H1 (cell line): ENCODE measurements around the gene NLK. TPM values are rescaled to one million over a fixed set of nuclear protein-coding genes. Genes with fewer than 3 reads are reported as not detected.

Experiments
- CHD1 ChIP-seq: IDR thresholded peaks from 2 replicates; pipeline ENCODE4 v1.6.1; 2012; ENCODE audit warnings: low read depth, low read length, improper control_type of control experiment
- EZH2 ChIP-seq: fragments of 200-600 bp; sonication (generic); IDR thresholded peaks from 2 replicates; pipeline ENCODE4 v1.7.1; 2012; ENCODE audit warnings: low read depth, mild to moderate bottlenecking, moderate library complexity, low read length, inconsistent platforms; ENCODE audit not compliant: severe bottlenecking
- MAFK ChIP-seq: IDR thresholded peaks from 2 replicates; pipeline ENCODE4 v1.6.1; 2012; ENCODE audit warnings: low read depth, mild to moderate bottlenecking, improper control_type of control experiment, low read length
- SP1 ChIP-seq: IDR thresholded peaks from 2 replicates; pipeline ENCODE4 v1.6.1; 2011; ENCODE audit warnings: low read depth, low read length
- polyA plus RNA-seq, 7 experiments: library from polyadenylated mRNA; depleted of rRNA in 3 of 7; stranded (reverse) in 5 of 7; unstranded in 2 of 7; fragments of >200 nt in 5 of 7; fragments of 200-250 nt in 2 of 7; gene quantifications; 1 replicate in 5 of 7; 2 replicates in 1 of 7; 4 replicates in 1 of 7; pipeline versions ENCODE4 v1.2.1 to v1.2.3, GENCODE V29; 2011 to 2013; ENCODE audit warnings: missing spikeins in 2 of 7, mixed read lengths in 2 of 7
- total RNA-seq: library from RNA; stranded (reverse); fragmentation: NEBNext Ultra II Directional; extraction: Animal tissue kit (Norgen Biotek cat#: 25700); gene quantifications from 2 replicates; pipeline ENCODE4 v1.2.1, GENCODE V29; 2021
- TF ChIP-seq, protein P1 (sequence below): IDR thresholded peaks from 2 replicates; pipeline ENCODE4 v1.6.1; 2011; ENCODE audit warnings: low read length, improper control_type of control experiment

Gene NLK
- total and polyA plus RNA-seq, 2 of the 8 experiments (the other 6 are each of a cell fraction or from before 2014, with no cell fraction given): 30.8 to 49.9 TPM

DNA sequence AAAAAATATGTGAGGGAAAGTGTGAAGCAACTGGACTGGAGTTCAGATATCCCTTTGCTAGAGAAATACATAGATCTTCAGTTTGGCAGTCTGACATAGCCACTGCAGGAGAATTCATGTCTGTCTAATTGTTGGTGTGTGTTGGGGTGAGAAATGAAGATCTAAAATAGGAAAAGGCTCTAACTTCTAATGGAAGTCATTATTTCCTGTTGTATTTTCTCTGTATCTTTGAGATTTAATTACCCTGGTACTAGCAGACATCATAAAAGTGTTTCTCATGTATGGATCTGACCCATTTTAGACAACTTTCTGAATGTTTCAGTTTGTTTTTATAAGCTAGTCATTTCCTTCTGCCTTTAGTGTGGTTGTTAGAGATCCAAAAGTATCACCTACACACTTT lies 128.3 kb downstream of the NLK start (continued):
- TF ChIP-seq, protein P1, sequence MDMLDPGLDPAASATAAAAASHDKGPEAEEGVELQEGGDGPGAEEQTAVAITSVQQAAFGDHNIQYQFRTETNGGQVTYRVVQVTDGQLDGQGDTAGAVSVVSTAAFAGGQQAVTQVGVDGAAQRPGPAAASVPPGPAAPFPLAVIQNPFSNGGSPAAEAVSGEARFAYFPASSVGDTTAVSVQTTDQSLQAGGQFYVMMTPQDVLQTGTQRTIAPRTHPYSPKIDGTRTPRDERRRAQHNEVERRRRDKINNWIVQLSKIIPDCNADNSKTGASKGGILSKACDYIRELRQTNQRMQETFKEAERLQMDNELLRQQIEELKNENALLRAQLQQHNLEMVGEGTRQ: no peak
- TF ChIP-seq EZH2 (no peak), SP1 (no peak), CHD1 (no peak), MAFK (no peak)
